ENCODE measurements around the gene ADCY7.

The ADCY7 gene

GRCh38 chr16:50279504-50279865, 13.1 kb downstream of the ADCY7 start:
- DNase-seq (ENCODE audit: insufficient read length, low spot score), result no peak
- FAIRE-seq, result peak; percentile 39

GRCh38 chr16:50280932-50281331, 14.6 kb downstream of the ADCY7 start:
- FAIRE-seq (no peak), DNase-seq (ENCODE audit: insufficient read length, low spot score) (no peak)

- FAIRE-seq (peak; percentile 47), DNase-seq (ENCODE audit: insufficient read length, low spot score) (no peak)
Observed at GRCh38 chr16:50281391-50282009, 15.1 kb downstream of the ADCY7 start.

- FAIRE-seq, result peak; percentile 88
Observed at GRCh38 chr16:50282010-50282538, 15.7 kb downstream of the ADCY7 start.

GRCh38 chr16:50282955-50283631, 16.7 kb downstream of the ADCY7 start:
- FAIRE-seq (no peak), DNase-seq (ENCODE audit: insufficient read length, low spot score) (no peak)

More at GRCh38 chr16:50282010-50282538, 15.7 kb downstream of the ADCY7 start:
- peak; percentile 85 for DNase-seq (ENCODE audit: insufficient read length, low spot score)

- FAIRE-seq, result no peak
Observed at GRCh38 chr16:50284131-50284911, 18.0 kb downstream of the ADCY7 start.

GRCh38 chr16:50285406-50286003, 19.2 kb downstream of the ADCY7 start:
- DNase-seq (ENCODE audit: insufficient read length, low spot score) (no peak), FAIRE-seq (no peak)

More at GRCh38 chr16:50284131-50284911, 18.0 kb downstream of the ADCY7 start:
- DNase-seq (ENCODE audit: insufficient read length, low spot score), result no peak

GRCh38 chr16:50286681-50287080, 20.3 kb downstream of the ADCY7 start:
- FAIRE-seq, result no peak
- DNase-seq (ENCODE audit: insufficient read length, low spot score), result no peak

GRCh38 chr16:50288026-50288425, 21.7 kb downstream of the ADCY7 start:
- no peak for DNase-seq (ENCODE audit: insufficient read length, low spot score)
- FAIRE-seq, result no peak

GRCh38 chr16:50288920-50289319, 22.6 kb downstream of the ADCY7 start:
- FAIRE-seq (no peak), DNase-seq (ENCODE audit: insufficient read length, low spot score) (no peak)

GRCh38 chr16:50289950-50290764, 23.8 kb downstream of the ADCY7 start:
- DNase-seq (ENCODE audit: insufficient read length, low spot score) (no peak), FAIRE-seq (no peak)

GRCh38 chr16:50290856-50291255, 24.5 kb downstream of the ADCY7 start:
- FAIRE-seq (no peak), DNase-seq (ENCODE audit: insufficient read length, low spot score) (no peak)

GRCh38 chr16:50291719-50292565, 25.6 kb downstream of the ADCY7 start:
- DNase-seq (ENCODE audit: insufficient read length, low spot score) (no peak), FAIRE-seq (no peak)

- no peak for FAIRE-seq
Observed at GRCh38 chr16:50292566-50292948, 26.2 kb downstream of the ADCY7 start.

GRCh38 chr16:50293041-50293783, 26.9 kb downstream of the ADCY7 start:
- FAIRE-seq, result no peak
- DNase-seq (ENCODE audit: insufficient read length, low spot score), result no peak

More at GRCh38 chr16:50292566-50292948, 26.2 kb downstream of the ADCY7 start:
- DNase-seq (ENCODE audit: insufficient read length, low spot score), result no peak

GRCh38 chr16:50293994-50294855, 27.9 kb downstream of the ADCY7 start:
- DNase-seq (ENCODE audit: insufficient read length, low spot score) (no peak), FAIRE-seq (no peak)

GRCh38 chr16:50294955-50295354, 28.6 kb downstream of the ADCY7 start:
- DNase-seq (ENCODE audit: insufficient read length, low spot score), result no peak
- no peak for FAIRE-seq

Measured in GM19239 (cell line).